NK-92 treated with Interleukin-12 subunit alpha and Interleukin-12 subunit beta, amount 100 ng/mL, for 24 hours (cell line): Measurements from ENCODE around the gene VPS33A.
"Not testable (repeated sequence)": the region's sequence is repeated elsewhere in the genome, so short reads cannot be mapped to it uniquely, and the experiment has no call there.

ENCODE experiments used
- DNase-seq: peaks from one replicate; lab custom pipeline; 2025; lab: John Stamatoyannopoulos, UW

Gene VPS33A

GRCh38 chr12:122266230-122266901 lies at the start of gene VPS33A:
Gene VPS33A (minus strand): TSS chr12:122266494. CDS start chr12:122266408, 86 bp downstream.
- peak; percentile 86 for DNase-seq

- DNase-seq: no peak
Observed at GRCh38 chr12:122312926-122313325, 46.6 kb upstream of the VPS33A start.

- DNase-seq: no peak
Observed at GRCh38 chr12:122311696-122312095, 45.4 kb upstream of the VPS33A start.

GRCh38 chr12:122310626-122311333 lies 44.5 kb upstream of the VPS33A start:
- no peak for DNase-seq

GRCh38 chr12:122309564-122310121 lies 43.3 kb upstream of the VPS33A start:
- no peak for DNase-seq

GRCh38 chr12:122308811-122309210 lies 42.5 kb upstream of the VPS33A start:
- no peak for DNase-seq

- DNase-seq: no peak
Observed at GRCh38 chr12:122306407-122306806, 40.1 kb upstream of the VPS33A start.

- DNase-seq: no peak
Observed at GRCh38 chr12:122304924-122305323, 38.6 kb upstream of the VPS33A start.

GRCh38 chr12:122303068-122303467 lies 36.8 kb upstream of the VPS33A start:
- DNase-seq: no peak

- no peak for DNase-seq
Observed at GRCh38 chr12:122298071-122298748, 31.9 kb upstream of the VPS33A start.

GRCh38 chr12:122297494-122297893 lies 31.2 kb upstream of the VPS33A start:
- no peak for DNase-seq

GRCh38 chr12:122295877-122296276 lies 29.6 kb upstream of the VPS33A start:
- no peak for DNase-seq

- no peak for DNase-seq
Observed at GRCh38 chr12:122293081-122293480, 26.8 kb upstream of the VPS33A start.

- DNase-seq: no peak
Observed at GRCh38 chr12:122291431-122291830, 25.1 kb upstream of the VPS33A start.

- DNase-seq: no peak
Observed at GRCh38 chr12:122283680-122284079, 17.4 kb upstream of the VPS33A start.

GRCh38 chr12:122282061-122282460 lies 15.8 kb upstream of the VPS33A start:
- DNase-seq: no peak

- DNase-seq: no peak
Observed at GRCh38 chr12:122276242-122276641, 9.9 kb upstream of the VPS33A start.

GRCh38 chr12:122275459-122275858 lies 9.2 kb upstream of the VPS33A start:
- DNase-seq: no peak

GRCh38 chr12:122265886-122266229 lies 436 bp downstream of the VPS33A start:
- peak; percentile 18 for DNase-seq

- no peak for DNase-seq
Observed at GRCh38 chr12:122265476-122265875, 818 bp downstream of the VPS33A start.

GRCh38 chr12:122260735-122261134 lies 5.6 kb downstream of the VPS33A start:
- not testable (repeated sequence) for DNase-seq

- DNase-seq: not testable (repeated sequence)
Observed at GRCh38 chr12:122258939-122259338, 7.4 kb downstream of the VPS33A start.

GRCh38 chr12:122258462-122258861 lies 7.8 kb downstream of the VPS33A start:
- not testable (repeated sequence) for DNase-seq
